Fibroblast of lung (primary cell): Measurements from ENCODE around the gene WDR44. TPM values are rescaled to one million over a fixed set of nuclear protein-coding genes. Genes with fewer than 3 reads are reported as not detected.

Source experiments
- DNase-seq, 2 donors: peaks; one replicate each; pipeline versions ENCODE4 v3.0.0 to v3.0.0-alpha.2; 2010; ENCODE audit warnings: low read depth in 2 of 2
- H2AFZ ChIP-seq: 2 replicates; pipeline ENCODE4 v1.5.1; 2012; ENCODE audit warnings: low read length, control low read depth, inconsistent platforms
- H3K27ac ChIP-seq: 2 replicates; pipeline ENCODE4 v1.5.1; 2011; ENCODE audit warnings: low read length, control low read depth; ENCODE audit not compliant: insufficient read depth
- H3K27me3 ChIP-seq: 2 replicates; pipeline ENCODE4 v1.5.1; 2011; ENCODE audit warnings: mild to moderate bottlenecking, low read length; ENCODE audit not compliant: control insufficient read depth, insufficient read depth
- H3K36me3 ChIP-seq: 2 replicates; pipeline ENCODE4 v1.5.1; 2011; ENCODE audit warnings: low read length; ENCODE audit not compliant: control insufficient read depth, insufficient read depth
- H3K4me1 ChIP-seq: 2 replicates; pipeline ENCODE4 v1.5.1; 2011; ENCODE audit warnings: low read length; ENCODE audit not compliant: control insufficient read depth, insufficient read depth; ENCODE audit errors: extremely low read depth
- H3K4me2 ChIP-seq: 2 replicates; pipeline ENCODE4 v1.5.1; 2011; ENCODE audit warnings: low read length, control low read depth; ENCODE audit not compliant: insufficient read depth; ENCODE audit errors: extremely low read depth
- H3K4me3 ChIP-seq, 4 experiments: fragments of 200-600 bp in 1 of 4; sonication (generic) in 1 of 4; replicated peaks in 1 of 4; 2 replicates each; pipeline ENCODE4 v1.5.1; 2011 to 2016; ENCODE audit warnings: low read length in 4 of 4, low read depth in 3 of 4, mild to moderate bottlenecking in 3 of 4, control low read depth in 2 of 4, inconsistent platforms in 1 of 4, mixed read lengths in 1 of 4; ENCODE audit not compliant: insufficient read depth in 1 of 4; ENCODE audit errors: control extremely low read depth in 1 of 4
- H3K79me2 ChIP-seq: 2 replicates; pipeline ENCODE4 v1.5.1; 2012; ENCODE audit warnings: mild to moderate bottlenecking, low read length, inconsistent platforms; ENCODE audit not compliant: control insufficient read depth, insufficient read depth
- H3K9ac ChIP-seq: 2 replicates; pipeline ENCODE4 v1.5.1; 2011; ENCODE audit warnings: mild to moderate bottlenecking, low read length, control low read depth; ENCODE audit not compliant: insufficient read depth
- H3K9me3 ChIP-seq: 2 replicates; pipeline ENCODE4 v1.5.1; 2012; ENCODE audit warnings: low read depth, low read length; ENCODE audit not compliant: control insufficient read depth, insufficient read depth
- H4K20me1 ChIP-seq: 2 replicates; pipeline ENCODE4 v1.5.1; 2011; ENCODE audit warnings: low read length; ENCODE audit not compliant: control insufficient read depth, insufficient read depth; ENCODE audit errors: extremely low read depth
- CTCF ChIP-seq, 2 donors: IDR thresholded peaks in 1 of 2; conservative IDR thresholded peaks in 1 of 2; 1 replicate in 1 of 2; 2 replicates in 1 of 2; pipeline ENCODE4 v1.5.1; 2011 to 2012; ENCODE audit warnings: low read length in 2 of 2, control low read depth in 1 of 2, inconsistent platforms in 1 of 2, low read depth in 1 of 2, mild to moderate bottlenecking in 1 of 2
- EZH2 ChIP-seq: IDR thresholded peaks from 2 replicates; pipeline ENCODE4 v1.5.1; 2012; ENCODE audit warnings: low read length, control low read depth, mild to moderate bottlenecking; ENCODE audit errors: missing control alignments
- polyA plus RNA-seq, 2 donors: library from polyadenylated mRNA; depleted of rRNA in 1 of 2; stranded (reverse) in 1 of 2; unstranded in 1 of 2; fragments of >200 nt; gene quantifications; 2 replicates each; pipeline ENCODE4 v1.2.1, GENCODE V29; 2011 to 2012; ENCODE audit warnings: missing spikeins in 1 of 2
- total RNA-seq: library from RNA; depleted of rRNA; stranded (reverse); fragments of >200 nt; gene quantifications from 2 replicates; pipeline ENCODE4 v1.2.1, GENCODE V29; 2014

Gene WDR44
- total and polyA plus RNA-seq, 2 donors (not counting 1 experiment from before 2014, with no cell fraction given), result 15.0 to 20.6 TPM

GRCh38 chrX:118495958-118496762, 150.3 kb downstream of the WDR44 start:
- Histone ChIP-seq H4K20me1 (no peaks in the 10 kb centered on the region), H3K4me2 (peak overlapping the region; percentile 64), H3K4me3 (peak overlapping the region; percentile 64 to 83 (median 70)), H3K27ac (peak overlapping the region; percentile 51), H2AFZ (peak overlapping the region; percentile 35), H3K4me1 (no peaks in the 10 kb centered on the region), H3K36me3 (no peaks in the 10 kb centered on the region), H3K9me3 (no peaks in the 10 kb centered on the region), H3K27me3 (no peaks in the 10 kb centered on the region), H3K9ac (peak overlapping the region; percentile 62), H3K79me2 (peaks cover 29% of the 10 kb centered on the region)
- DNase-seq, result peak; percentile 11 to 30
- TF ChIP-seq EZH2, result no peak
- TF ChIP-seq CTCF (conservative IDR thresholded peaks at IDR 0.05 in 1 of 2, IDR thresholded peaks at IDR 0.05 in 1 of 2; ENCODE audit: low read depth in 1 of 2, low read length in 2 of 2), result no peak

GRCh38 chrX:118496763-118497079, 150.8 kb downstream of the WDR44 start:
- peak overlapping the region; percentile 64 to 83 (median 70) for H3K4me3 ChIP-seq
- no peaks in the 10 kb centered on the region for H3K36me3 ChIP-seq
- H3K9ac ChIP-seq, result peak overlapping the region; percentile 62
- TF ChIP-seq CTCF (conservative IDR thresholded peaks at IDR 0.05 in 1 of 2, IDR thresholded peaks at IDR 0.05 in 1 of 2; ENCODE audit: low read depth in 1 of 2, low read length in 2 of 2) (no peak), EZH2 (no peak)
- H3K27me3 ChIP-seq, result no peaks in the 10 kb centered on the region
- H2AFZ ChIP-seq, result peak overlapping the region; percentile 35
- H3K27ac ChIP-seq, result peak overlapping the region; percentile 51
- H3K4me2 ChIP-seq, result peak overlapping the region; percentile 64
- H3K9me3 ChIP-seq, result no peaks in the 10 kb centered on the region
- peaks cover 29% of the 10 kb centered on the region for H3K79me2 ChIP-seq
- H3K4me1 ChIP-seq, result no peaks in the 10 kb centered on the region
- H4K20me1 ChIP-seq, result no peaks in the 10 kb centered on the region
- no peak for DNase-seq

- H3K4me1 ChIP-seq, result no peaks in the 10 kb centered on the region
- TF ChIP-seq CTCF (conservative IDR thresholded peaks at IDR 0.05 in 1 of 2, IDR thresholded peaks at IDR 0.05 in 1 of 2; ENCODE audit: low read depth in 1 of 2, low read length in 2 of 2) (no peak), EZH2 (no peak)
- H3K79me2 ChIP-seq, result peaks cover 32% of the 10 kb centered on the region
- DNase-seq, result no peak
- H3K27me3 ChIP-seq, result no peaks in the 10 kb centered on the region
- H3K9me3 ChIP-seq, result no peaks in the 10 kb centered on the region
- no peaks in the 10 kb centered on the region for H3K36me3 ChIP-seq
- peak overlapping the region; percentile 51 for H3K27ac ChIP-seq
- H3K4me2 ChIP-seq, result peak overlapping the region; percentile 64
- H4K20me1 ChIP-seq, result no peaks in the 10 kb centered on the region
- no peak overlapping the region for H2AFZ ChIP-seq
- H3K9ac ChIP-seq, result no peak overlapping the region
- peak overlapping the region; percentile 64 to 83 (median 70) for H3K4me3 ChIP-seq
These were observed 151.4 kb downstream of the WDR44 start for GRCh38 chrX:118497180-118497818.
